ENCODE measurements around the gene SMC1B.
A peak's percentile ranks its signal among the peaks of the same experiment; 100 is the strongest.
"Not testable (repeated sequence)": the region's sequence is repeated elsewhere in the genome, so short reads cannot be mapped to it uniquely, and the experiment has no call there.

SMC1B gene

DNA sequence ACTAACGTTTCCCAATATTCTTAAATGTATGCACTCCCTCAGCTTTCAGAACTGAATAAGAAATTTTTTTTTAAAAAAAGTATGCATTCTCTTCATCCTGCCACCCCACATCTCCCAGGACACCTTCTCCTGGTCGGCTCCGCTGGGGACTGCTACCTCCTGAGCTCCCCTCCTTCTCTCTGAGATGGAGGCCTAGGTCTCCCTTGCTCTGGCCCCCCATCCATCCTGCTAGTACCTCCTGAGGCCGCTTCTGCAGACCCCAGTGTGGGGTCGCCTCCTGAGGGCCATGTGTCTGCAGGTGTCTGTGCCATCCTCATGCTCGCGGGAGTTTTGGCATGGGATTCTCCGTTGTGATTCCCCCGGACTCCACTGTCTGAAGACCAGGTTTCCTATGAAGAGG is 75.9 kb downstream of the SMC1B start:
- DNase-seq, result no peak

DNA sequence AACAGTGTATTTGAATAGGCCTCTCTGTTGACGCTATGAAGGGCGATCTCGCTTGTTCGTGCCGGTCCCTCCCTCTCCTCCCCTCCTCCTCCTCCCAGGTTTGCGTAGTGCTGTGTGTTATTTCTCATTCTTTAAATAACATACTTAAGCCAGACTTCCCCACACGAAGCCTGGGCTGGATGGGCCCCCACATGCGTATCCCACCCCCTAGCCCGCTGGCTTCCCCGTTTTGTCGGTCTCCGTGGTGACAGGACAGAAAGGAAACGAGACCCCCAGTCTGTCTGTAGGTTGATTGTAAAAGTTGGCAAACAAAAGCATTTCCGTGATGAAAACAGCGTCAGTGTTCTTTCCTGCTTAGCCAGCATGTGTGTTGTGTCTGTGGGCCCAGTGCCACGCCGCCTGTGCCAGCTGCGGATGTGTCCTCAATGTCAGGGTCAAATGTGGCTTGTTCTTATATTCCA is 76.4 kb downstream of the SMC1B start:
- DNase-seq, result no peak

DNA sequence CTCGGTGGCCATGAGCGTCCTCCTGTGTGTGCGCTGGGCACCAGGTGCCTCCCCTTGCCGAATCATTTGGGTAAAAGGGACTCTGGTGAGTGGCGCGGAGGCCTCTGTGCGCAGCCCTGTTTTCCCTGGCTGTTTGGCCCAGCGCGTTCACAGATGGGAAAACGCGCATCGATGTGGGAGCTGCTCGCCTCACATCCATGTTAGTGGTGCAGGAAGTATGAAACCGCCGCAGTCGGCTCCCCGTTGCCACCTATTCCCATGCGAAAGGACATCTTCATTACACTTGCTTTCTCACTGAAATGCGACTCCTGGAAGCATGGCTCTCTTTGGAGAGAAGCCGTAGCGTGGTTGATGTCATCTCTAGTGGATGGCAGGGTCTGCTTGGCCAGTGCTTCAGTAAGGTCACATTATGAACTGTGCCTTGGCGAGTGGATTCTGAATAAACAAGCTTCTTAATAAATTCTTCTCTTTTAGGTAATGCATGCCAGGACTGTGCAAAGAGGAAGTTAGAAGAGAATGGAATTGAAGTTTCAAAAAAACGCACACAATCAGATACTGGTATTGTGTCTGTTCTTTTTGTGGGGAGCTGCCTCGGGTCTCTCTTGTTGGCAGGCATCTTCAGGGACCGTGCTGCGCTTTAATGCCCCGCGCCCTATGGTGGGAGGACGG is 77.4 kb downstream of the SMC1B start:
- DNase-seq, result no peak

DNA sequence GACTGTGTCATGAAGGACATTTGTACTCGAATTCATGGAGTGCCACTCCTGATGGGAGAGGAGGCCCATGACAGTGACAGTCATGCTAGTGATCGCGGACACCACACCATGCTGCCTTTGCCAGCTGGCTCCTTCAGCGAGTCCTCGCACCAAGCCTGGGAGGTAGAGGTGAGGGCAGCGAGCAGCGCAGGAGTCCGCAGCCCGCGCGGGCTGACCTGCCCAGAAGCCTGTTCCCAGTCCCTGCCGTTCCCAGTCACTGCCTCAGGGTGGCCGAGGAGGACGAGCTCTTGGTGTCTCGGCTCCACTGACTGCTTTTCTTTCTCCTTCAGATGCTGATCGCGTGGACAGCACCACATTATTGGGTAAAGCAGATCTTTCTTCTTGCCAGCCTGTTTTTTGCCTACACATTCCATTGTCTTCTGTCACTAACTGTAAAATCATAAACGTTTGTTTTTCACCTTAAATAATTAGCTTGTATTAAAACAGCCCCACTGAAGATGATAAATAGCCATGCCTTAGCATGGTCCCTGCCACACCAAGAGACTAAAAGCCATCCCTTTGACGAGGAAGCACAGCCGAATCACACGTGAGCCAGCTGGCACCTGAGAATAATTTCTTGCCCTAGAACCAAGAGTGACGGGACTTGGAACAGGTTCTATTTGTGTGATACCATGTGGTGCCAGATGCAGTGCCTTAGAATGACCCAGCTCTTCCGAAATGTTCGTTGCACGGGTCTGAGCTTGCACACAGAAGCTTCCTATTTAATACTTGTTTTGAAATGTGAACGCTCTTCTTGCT is 78.2 kb downstream of the SMC1B start:
- peak; percentile 22 for DNase-seq

DNA sequence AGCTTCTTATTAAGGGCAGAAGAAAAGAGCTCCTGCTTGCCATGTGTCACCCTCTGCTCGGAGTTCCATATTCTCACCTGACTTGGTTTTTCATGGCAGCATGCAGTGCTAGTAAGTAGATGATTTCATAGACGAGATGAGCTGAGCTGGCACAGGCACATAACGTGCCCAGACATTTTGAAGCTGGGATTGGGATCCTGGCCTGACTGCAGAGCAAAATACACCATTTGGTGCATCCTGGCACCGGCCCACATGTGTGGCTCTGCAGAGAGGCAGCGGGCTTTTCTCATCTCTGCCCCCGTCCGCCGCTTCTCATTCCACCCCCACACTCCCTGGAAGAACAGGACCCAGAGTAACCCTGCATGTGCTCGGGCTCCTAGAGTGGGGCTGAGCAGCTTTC is 78.9 kb downstream of the SMC1B start:
- DNase-seq, result peak; percentile 62

DNA sequence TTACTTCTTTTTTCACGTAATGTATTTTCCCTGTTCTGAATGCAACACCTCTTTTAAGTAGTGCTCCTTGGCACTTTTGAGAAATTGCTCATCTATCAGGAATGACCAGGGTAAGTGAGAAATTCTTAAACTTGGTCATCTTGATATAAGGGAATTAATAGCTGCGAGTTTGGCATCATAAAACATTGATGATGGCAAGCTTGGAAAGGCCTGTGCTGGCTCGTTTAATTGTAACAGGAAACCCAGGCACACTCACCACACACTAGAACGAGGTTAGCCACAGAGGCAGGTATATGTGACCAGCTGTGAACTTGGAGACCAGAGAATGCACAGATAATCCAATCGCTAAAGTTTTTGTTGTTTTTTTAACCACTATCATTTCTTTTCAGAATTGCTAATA is 79.3 kb downstream of the SMC1B start:
- peak; percentile 66 for DNase-seq

DNA sequence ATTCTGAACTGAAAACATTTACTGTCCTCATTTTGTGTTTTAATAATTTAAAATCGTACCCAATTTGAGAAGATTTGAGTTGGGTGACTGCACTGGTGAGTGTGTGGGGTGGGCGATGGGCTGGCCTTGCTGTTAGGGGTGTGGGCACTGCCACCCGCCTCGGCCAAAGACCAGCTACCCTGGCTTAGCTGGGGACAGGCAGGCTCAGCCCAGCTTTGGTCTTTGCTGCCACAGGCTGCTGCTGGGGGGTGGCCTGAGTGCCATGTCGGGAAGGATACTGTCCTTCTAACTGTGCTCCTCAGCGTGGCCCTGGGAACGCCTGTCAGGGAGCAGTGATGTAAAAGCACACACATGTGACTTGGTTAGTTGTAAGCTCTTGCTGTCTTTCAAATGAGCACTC is 81.4 kb downstream of the SMC1B start:
- no peak for DNase-seq

DNA sequence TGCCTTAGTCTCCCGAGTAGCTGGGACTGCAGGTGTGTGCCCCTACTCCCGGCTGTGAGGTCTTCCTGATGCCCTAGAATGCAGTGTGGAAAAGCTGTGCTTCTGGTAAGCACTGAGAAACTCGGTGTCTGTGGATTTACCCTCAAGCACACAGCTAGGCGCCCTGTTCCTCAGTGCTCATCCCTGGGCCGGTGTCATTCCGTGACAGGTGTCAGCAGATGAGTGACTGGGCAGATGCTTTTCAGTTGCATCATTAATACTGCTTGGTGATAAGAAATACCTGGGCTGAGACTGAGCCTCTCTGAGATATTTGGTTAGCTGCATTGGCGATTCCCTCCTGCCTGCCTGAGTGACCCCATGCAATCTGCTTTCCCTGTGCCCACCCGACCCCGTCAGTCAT is 81.9 kb downstream of the SMC1B start:
- no peak for DNase-seq

DNA sequence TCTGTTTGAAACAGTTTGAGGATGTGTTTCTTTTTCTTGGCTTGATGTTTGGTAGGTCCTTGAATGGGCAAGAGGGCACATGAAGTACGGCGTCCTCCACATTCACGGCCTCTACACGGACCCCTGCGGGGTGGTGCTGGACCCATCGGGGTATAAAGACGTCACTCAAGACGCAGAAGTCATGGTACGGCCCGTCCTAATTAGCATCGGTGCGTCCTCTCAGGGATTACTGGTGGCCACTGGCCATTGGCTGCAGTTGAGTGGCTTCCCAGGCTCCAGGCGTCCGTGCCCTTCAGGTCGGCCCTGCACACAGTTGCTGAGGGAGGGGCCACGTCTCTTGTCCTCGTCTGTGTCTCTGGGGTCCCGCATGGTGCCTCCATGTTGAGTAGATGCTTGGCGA is 82.9 kb downstream of the SMC1B start:
- DNase-seq, result no peak

DNA sequence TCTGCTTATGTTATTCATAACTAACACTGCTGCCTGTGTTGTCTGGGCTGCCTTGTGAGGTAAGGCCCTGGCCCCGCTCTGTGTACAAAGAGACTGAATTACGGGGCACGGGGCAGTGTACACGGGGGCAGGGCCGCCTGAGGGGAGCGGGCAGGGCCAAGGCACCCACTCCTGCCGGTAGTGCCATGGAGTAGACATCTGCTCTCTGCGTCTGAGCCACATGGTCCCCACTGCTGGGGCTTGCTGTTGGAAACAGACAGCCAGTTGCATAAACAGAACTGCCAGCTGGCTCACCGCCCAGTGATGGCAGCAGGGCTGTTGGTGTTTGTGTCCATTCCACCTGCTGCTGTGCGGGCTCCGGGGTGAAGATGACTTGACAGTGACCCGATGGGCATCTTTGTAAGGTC is 83.9 kb downstream of the SMC1B start:
- peak; percentile 89 for DNase-seq

DNA sequence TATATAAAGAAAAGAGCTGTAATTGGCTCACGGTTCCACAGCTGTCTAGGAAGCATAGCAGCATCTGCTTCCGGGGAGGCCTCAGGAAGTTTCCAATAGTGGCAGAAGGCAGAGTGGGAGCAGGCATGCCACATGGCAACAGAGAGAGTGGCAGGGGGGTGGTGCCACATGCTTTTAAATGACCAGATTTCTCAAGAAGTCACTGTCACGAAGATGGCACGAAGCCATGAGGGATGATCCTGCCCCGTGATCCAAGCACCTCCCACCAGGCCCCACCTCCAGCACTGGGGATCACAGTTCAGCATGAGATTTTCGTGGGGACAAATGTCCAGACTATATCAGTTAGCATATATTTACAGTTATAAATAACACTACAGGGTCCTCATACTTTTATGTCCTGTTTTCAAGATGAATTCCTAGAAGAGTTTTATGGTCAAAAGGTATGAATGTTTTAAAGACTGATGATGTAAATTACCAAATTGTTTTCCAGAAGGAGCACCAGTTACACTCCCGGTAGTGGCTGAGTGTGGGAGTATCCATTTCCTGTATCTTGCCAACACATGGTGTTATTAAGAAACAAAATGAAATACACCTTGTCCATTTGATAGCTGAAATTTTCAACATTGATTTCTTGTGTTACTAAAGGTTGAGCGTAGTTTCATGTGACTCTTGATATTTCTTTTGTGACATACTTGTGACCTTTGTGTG is 84.4 kb downstream of the SMC1B start:
- DNase-seq, result peak; percentile 70

DNA sequence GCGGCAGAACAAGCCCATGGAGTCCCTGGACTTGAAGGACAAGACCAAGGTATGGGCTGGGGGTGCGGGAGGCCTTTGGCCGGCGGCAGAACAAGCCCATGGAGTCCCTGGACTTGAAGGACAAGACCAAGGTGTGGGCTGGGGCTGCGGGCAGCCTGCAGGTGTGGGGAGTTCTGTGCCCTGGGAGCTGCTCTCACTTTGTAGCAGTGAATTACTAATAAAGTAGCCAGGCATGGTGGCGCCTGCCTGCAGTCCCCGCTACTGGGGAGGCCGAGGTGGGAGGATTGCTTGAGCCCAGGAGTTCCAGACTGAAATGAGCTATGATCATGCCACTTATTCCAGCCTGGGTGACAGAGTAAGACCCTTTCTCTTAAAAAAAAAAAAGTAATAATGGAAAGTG is 85.1 kb downstream of the SMC1B start:
- not testable (repeated sequence) for DNase-seq

DNA sequence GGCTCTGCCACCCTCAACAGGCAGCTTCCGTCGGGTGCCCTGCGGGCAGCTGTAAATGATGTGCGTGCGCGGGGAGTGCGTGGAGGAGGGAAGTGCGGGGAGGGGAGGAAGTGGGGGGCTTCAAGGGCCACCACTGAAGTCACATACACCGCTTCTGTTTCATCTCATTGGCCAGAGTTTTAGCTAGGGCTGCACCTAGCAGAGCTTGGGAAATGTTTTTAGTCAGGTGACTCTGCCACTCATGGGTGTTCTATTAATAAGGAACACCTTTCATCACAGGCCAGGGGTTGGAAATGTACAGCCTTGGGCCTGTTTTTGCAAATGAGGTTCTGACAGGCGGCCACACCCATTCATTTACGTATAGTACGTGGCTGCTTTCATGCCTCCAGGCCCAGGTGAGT is 89.1 kb downstream of the SMC1B start:
- DNase-seq, result no peak

DNA sequence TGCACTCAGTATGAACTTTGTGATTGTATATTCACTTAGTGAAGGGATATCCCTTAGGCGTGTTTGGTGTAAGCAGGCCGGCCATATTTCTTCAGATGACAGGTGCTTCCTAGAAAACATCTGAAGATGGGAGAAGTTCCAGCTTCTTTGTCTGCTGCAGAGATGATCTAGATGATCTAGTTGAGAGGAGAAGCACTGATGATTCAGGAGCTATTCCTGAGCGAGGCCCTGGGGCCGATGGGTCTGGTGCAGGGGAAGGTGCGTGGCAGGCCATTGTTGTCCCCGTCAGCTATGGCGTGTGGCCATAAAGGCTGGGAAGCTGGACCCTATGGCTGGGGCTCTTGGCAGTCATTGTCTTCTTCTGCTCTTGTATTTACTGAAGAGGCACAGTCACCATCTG is 89.7 kb downstream of the SMC1B start:
- no peak for DNase-seq

DNA sequence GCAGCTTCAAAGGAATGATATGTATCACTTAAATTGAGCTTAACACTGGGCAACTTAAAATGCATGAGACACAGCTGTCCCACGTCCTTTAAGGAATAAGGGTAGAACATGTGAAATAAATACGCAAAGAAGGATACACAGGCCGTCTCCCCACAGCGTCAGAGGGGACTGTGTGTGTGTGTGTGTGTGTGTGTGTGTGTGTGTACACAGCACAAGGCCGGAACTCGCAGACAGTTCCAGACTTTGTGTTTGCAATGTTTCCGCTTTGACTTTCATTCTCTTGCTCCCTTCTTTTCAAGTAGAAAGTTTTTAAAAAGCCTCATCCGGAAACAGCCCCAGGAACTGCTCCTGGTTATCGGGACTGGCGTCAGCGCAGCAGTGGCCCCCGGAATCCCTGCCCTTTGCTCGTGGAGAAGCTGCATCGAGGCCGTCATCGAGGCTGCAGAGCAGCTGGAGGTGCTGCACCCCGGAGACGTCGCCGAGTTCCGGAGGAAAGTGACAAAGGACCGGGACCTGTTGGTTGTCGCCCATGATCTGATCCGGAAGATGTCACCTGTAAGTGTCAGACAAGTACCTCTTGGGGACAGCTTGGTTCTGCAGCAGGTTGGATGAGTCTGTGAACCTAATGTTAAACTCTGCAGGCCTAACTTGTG is 90.4 kb downstream of the SMC1B start:
- no peak for DNase-seq

DNA sequence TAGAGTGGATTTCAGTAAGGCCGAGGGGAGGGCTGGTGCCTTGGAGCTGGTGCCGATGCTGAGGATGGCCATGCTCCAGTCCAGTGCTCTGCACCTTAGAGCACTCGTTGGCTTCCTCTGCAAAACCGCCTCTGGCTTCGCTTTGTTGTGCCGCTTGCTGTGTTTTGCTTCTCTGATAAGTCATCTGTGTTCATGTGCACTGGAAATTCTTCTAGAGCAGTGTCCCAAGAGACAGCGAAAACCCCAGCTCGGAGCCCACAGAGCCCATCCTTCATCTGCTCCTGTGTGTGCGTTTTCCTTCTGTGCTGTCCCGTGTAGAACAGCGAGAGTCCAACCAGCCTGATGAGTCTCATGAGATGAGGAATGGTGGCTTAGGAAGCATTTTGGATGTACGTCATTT is 91.6 kb downstream of the SMC1B start:
- DNase-seq, result no peak

DNA sequence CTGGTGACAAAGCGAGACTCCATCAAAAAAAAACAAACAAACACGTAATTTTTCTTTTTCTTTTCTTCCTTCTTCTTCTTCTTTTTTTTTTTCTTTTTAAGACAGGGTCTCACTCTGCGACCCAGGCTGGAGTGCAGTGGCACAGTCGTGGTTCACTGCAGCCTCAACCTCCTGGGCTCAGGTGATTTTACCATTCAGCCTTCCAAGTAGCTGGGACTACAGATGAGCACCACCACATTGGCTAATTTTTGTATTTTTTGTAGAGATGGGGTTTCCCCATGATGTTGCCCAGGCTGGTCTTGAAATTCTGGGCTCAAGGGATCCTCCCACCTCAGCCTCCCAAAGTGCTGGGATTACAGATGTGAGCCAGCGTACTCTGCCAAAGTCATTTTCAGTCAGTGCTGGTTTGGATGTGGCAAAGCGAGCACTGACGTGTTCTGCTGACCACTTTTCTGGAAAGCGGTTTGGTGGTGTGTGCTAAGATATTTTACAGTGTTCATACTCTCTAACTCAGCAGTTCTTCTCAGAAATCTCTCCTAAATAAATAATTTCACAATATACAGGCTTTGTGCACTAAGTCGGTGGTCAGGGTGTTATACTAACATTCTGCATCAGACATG is 92.9 kb downstream of the SMC1B start:
- no peak for DNase-seq

DNA sequence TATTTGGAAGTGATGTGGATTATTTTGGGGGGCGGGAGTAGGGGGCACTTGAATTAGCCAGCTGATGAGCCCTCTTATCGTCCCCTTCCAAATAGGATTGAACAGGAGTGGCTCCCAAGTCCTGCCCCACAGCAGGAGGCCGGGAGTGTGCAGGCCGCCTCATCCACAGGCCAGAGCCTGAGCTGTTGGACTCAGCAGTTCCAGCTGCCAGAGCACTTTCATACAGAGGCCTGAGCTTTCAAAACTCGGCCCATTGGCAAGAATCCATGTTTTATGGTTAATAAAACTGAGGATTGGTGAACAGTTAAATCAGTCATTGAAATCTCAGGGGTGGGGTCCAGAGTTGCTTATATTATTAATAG is 94.1 kb downstream of the SMC1B start:
- no peak for DNase-seq

DNA sequence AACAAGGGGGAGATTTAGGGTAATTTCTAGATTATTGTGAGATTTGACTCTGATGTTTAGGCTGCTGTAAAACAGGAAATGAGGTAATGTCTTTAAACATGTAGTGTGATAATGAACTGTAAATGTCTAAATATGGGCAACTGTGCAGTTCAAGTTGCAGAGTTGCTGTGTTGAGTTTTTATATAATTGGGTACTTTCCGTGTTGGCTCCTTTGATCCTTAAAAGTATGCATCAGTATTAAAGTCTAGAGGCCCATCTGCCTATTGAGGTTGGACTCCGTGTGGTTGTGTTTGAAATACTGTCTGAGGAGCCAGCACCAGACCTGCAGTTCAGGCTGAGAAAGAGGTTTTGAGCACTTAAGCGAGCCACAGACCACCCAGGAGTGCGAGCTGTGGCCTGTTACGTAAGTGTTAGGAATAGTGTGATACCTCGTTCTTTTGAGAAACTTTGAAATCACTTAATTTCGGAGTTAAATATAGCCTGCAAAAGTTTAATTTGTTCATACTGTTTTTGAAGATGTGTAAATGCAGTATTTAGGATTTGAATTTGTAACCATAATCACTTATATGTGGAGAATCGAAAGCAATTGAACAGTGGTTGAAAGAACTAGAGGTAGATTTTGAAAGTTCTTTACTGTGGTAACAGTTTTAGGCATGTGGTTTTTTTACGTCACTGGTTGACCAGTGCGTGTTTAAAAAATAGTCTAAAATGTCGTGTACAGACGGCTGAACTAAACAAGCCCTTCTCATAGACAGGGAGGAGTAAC is 94.7 kb downstream of the SMC1B start:
- DNase-seq, result no peak

DNA sequence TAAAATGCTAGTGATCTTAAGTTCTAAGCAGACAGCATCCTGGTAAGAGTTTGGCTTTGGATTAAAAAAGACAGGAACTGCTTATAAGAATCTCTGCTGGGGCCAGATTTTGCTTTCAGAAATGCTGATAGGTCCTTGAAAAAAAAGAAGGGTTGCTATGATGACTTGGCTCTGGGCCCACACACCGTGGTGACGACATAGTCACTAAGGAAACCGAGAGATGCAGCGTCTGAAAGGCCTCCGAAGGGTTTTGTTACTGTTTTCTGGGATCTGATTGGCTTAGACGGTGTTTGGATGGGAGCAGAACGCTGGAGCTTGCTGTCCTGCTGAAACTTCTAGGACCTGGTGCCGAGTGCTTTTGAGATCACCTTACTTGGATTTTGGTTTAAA is 95.2 kb downstream of the SMC1B start:
- DNase-seq, result peak; percentile 54

DNA sequence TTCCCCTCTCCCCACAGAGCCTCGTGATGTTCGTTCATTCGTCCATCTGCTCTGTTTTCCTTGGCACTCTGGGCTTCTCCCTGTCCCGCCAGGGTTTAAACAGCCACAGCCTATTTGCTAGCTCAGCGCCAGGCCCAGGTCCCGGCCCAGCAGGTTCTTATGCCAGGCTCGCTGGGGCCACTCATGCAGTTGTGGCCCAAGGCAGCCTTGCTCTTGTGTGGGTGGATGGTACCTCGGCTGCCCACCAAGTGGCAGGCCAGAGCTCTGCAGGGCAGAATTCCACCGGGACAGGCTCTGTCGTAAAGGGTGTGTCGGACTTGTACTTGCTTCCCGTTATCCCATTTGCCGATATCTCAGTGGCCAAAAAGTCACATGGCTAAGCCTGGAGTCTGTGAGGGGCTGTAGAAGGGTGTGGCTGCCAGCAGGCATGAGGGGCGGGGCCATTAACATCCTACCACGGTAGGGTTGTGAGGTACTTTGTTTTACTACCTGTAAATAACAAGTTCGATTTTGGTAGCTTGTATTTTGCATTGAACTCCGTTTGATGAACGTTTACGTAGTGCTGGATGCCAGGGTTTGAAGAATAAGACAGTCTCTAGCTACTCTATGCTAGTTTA is 95.7 kb downstream of the SMC1B start:
- peak; percentile 48 for DNase-seq
